ENCODE results near the gene TPK1. TPM values are rescaled to one million over a fixed set of nuclear protein-coding genes. Genes with fewer than 3 reads are reported as not detected.
A peak's percentile ranks its signal among the peaks of the same experiment; 100 is the strongest.
"Not testable (repeated sequence)": the region's sequence is repeated elsewhere in the genome, so short reads cannot be mapped to it uniquely, and the experiment has no call there.

Gene TPK1
- total and polyA plus RNA-seq, 4 donors: 5.3 to 16.8 (median 15.9) TPM

GRCh38 chr7:144437370-144438191, 398.3 kb downstream of the TPK1 start:
- DNase-seq (peak; percentile 61 to 87 (median 78)), ATAC-seq (ENCODE audit: insufficient read depth, low FRiP score) (no peak)
- no peaks in the 10 kb centered on the region for H3K9me3 ChIP-seq (ENCODE audit: control insufficient read depth in 4 of 4, insufficient read depth in 3 of 4, low read length in 3 of 4)
- no peaks in the 10 kb centered on the region for H3K36me3 ChIP-seq (ENCODE audit: control insufficient read depth in 4 of 4, insufficient read depth in 4 of 4, low read length in 4 of 4)
- 81 to 90% methylated on average over 4 of the region's 4 CpGs for WGBS, 2 donors
- peak; percentile 27 for TF ChIP-seq CTCF (IDR thresholded peaks at IDR 0.05; ENCODE audit: control extremely low read depth, extremely low read depth)
- no peak overlapping the region for H3K27ac ChIP-seq (ENCODE audit: low read depth in 1 of 2, low read length in 1 of 2)
- H3K9ac ChIP-seq (ENCODE audit: insufficient read depth in 1 of 2, low read length in 2 of 2): no peak overlapping the region
- H3K4me3 ChIP-seq: no peak overlapping the region
- H3K4me1 ChIP-seq (ENCODE audit: control insufficient read depth in 5 of 5, insufficient read depth in 5 of 5, low read length in 5 of 5): peaks cover 0 to 4% (median 0%) of the 10 kb centered on the region in 5 donors
- no peaks in the 10 kb centered on the region for H3K27me3 ChIP-seq (ENCODE audit: control insufficient read depth in 3 of 3, insufficient read depth in 3 of 3, low read length in 2 of 3)

DNA sequence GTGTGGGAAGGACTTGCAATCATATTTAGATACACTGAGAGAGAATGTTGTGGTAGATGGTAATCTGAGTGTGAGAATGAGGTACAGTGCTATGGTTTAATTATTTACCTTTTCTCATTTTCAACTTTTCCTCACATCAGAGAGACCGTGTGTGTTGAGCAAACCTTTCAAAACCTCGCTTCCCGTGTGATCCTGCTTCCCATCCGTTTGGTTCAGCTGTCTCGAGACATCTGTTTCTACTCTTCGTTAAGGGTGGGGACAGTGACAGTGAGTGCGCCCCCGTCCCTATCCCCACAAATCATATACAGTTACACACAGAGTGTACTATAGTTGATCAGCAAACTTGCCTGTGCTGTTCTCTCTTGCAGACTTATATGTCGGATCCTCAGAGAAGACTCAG, 399.4 kb downstream of the TPK1 start:
- DNase-seq (no peak), ATAC-seq (ENCODE audit: insufficient read depth, low FRiP score) (no peak)
- Histone ChIP-seq H3K4me1 (ENCODE audit: control insufficient read depth in 5 of 5, insufficient read depth in 5 of 5, low read length in 5 of 5) (peaks cover 0 to 4% (median 0%) of the 10 kb centered on the region in 5 donors), H3K36me3 (ENCODE audit: control insufficient read depth in 4 of 4, insufficient read depth in 4 of 4, low read length in 4 of 4) (no peaks in the 10 kb centered on the region), H3K27me3 (ENCODE audit: control insufficient read depth in 3 of 3, insufficient read depth in 3 of 3, low read length in 2 of 3) (no peaks in the 10 kb centered on the region), H3K27ac (ENCODE audit: low read depth in 1 of 2, low read length in 1 of 2) (no peak overlapping the region), H3K9me3 (ENCODE audit: control insufficient read depth in 4 of 4, insufficient read depth in 3 of 4, low read length in 3 of 4) (no peaks in the 10 kb centered on the region), H3K4me3 (no peak overlapping the region), H3K9ac (ENCODE audit: insufficient read depth in 1 of 2, low read length in 2 of 2) (no peak overlapping the region)
- no peak for TF ChIP-seq CTCF (IDR thresholded peaks at IDR 0.05; ENCODE audit: control extremely low read depth, extremely low read depth)
- 67 to 73% methylated on average over 9 of the region's 9 CpGs for WGBS, 2 donors

DNA sequence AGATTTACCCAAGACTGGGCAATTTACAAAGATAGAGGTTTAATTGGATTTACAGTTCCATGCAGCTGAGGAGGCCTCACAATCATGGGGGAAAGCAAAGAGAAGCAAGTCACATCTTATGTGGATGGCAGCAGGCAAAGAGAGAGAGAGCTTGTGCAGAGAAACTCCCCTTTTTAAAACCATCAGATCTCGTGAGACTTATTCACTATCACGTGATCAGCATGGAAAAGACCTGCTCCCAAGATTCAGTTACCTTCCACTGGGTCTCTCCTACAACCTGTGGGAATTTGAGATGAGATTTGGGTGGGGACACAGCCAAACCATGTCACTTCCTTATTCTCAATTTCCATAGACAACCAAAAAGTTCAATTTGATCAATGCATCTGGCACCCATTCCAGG, 407.4 kb downstream of the TPK1 start:
- no peak overlapping the region for H3K27ac ChIP-seq (ENCODE audit: low read depth in 1 of 2, low read length in 1 of 2)
- H3K9me3 ChIP-seq (ENCODE audit: control insufficient read depth in 4 of 4, insufficient read depth in 3 of 4, low read length in 3 of 4): peaks cover 0 to 8% (median 4%) of the 10 kb centered on the region in 4 donors
- ATAC-seq (ENCODE audit: insufficient read depth, low FRiP score): no peak
- H3K9ac ChIP-seq (ENCODE audit: insufficient read depth in 1 of 2, low read length in 2 of 2): no peak overlapping the region
- no peaks in the 10 kb centered on the region for H3K27me3 ChIP-seq (ENCODE audit: control insufficient read depth in 3 of 3, insufficient read depth in 3 of 3, low read length in 2 of 3)
- no peaks in the 10 kb centered on the region for H3K36me3 ChIP-seq (ENCODE audit: control insufficient read depth in 4 of 4, insufficient read depth in 4 of 4, low read length in 4 of 4)
- no peak overlapping the region for H3K4me3 ChIP-seq
- no peak for TF ChIP-seq CTCF (IDR thresholded peaks at IDR 0.05; ENCODE audit: control extremely low read depth, extremely low read depth)
- H3K4me1 ChIP-seq (ENCODE audit: control insufficient read depth in 5 of 5, insufficient read depth in 5 of 5, low read length in 5 of 5): no peaks in the 10 kb centered on the region
- 75 to 78% methylated on average over 2 of the region's 2 CpGs for WGBS, 2 donors
- DNase-seq: no peak

DNA sequence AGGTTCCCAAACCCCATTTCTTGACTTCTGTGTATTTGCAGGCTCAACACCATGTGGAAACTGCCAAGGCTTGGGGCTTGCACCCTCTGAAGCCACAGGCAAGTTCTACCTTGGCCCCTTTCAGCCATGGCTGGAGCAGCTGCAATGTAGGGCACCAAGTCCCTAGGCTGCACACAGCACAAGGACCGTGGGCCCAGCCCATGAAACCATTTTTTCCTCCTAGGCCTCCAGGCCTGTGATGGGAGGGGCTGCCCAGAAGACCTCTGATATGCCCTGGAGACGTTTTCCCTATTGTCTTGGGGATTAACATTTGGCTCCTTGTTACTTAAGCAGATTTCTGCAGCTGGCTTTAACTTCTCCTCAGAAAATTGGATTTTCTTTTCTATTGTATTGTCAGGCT, 408.3 kb downstream of the TPK1 start:
- not testable (repeated sequence) for ATAC-seq (ENCODE audit: insufficient read depth, low FRiP score); H3K36me3 ChIP-seq (ENCODE audit: control insufficient read depth in 4 of 4, insufficient read depth in 4 of 4, low read length in 4 of 4); H3K27me3 ChIP-seq (ENCODE audit: control insufficient read depth in 3 of 3, insufficient read depth in 3 of 3, low read length in 2 of 3); DNase-seq; H3K9ac ChIP-seq (ENCODE audit: insufficient read depth in 1 of 2, low read length in 2 of 2); H3K4me3 ChIP-seq; H3K27ac ChIP-seq (ENCODE audit: low read depth in 1 of 2, low read length in 1 of 2); H3K4me1 ChIP-seq (ENCODE audit: control insufficient read depth in 5 of 5, insufficient read depth in 5 of 5, low read length in 5 of 5); H3K9me3 ChIP-seq (ENCODE audit: control insufficient read depth in 4 of 4, insufficient read depth in 3 of 4, low read length in 3 of 4)
- 60 to 80% methylated on average over 2 of the region's 2 CpGs for WGBS, 2 donors

DNA sequence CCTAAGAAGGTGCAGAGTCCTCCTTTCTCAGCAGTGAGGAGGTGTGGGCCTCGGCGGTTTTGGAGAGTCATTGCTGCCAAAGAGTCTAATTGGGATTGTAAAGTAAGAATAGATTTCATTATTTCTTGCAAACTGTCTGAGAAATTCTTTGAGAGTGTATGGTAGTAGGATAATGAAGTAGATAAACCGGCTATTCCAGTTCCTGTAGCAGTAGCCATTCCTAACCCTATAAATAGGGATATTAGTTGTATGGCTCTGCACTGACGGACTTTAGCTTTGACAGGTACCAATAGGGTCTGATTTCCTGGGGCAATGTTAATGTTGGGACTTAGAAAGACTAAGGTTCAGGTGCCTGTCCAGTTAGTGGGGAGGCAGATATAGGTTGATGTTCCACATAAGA, 416.9 kb downstream of the TPK1 start:
- H3K36me3 ChIP-seq (ENCODE audit: control insufficient read depth in 4 of 4, insufficient read depth in 4 of 4, low read length in 4 of 4); ATAC-seq (ENCODE audit: insufficient read depth, low FRiP score); H3K4me3 ChIP-seq; H3K27me3 ChIP-seq (ENCODE audit: control insufficient read depth in 3 of 3, insufficient read depth in 3 of 3, low read length in 2 of 3); H3K9ac ChIP-seq (ENCODE audit: insufficient read depth in 1 of 2, low read length in 2 of 2); H3K9me3 ChIP-seq (ENCODE audit: control insufficient read depth in 4 of 4, insufficient read depth in 3 of 4, low read length in 3 of 4); H3K27ac ChIP-seq (ENCODE audit: low read depth in 1 of 2, low read length in 1 of 2); H3K4me1 ChIP-seq (ENCODE audit: control insufficient read depth in 5 of 5, insufficient read depth in 5 of 5, low read length in 5 of 5); DNase-seq: not testable (repeated sequence)
- WGBS, 2 donors: 79 to 88% methylated on average over 4 of the region's 4 CpGs

Data from lung (tissue), 12 donors.